ENCODE measurements around the gene CBS.
"Not testable (repeated sequence)": the region's sequence is repeated elsewhere in the genome, so short reads cannot be mapped to it uniquely, and the experiment has no call there.

DNA sequence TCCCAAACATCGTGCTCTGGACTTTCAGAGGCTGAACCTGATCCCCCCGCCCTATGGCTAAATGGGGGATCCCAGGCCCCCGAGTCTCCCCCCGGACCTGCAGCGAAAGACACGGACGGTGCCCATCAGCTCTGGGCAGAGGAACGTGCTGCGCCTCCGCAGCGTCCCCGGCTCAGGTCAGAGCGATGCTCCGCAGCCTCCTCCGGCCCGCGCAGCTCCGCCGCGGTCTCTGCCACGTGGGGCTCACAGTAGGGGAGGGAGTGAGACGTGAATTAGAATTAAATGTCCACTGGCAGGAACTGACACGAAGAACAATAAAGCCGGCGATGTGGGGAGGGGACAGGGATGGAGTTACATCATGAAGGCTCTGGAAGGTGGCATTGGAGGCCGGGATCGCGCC, 1.0 kb upstream of the CBS start:
- not testable (repeated sequence) for TF ChIP-seq POLR2AphosphoS5, GABPA (IDR thresholded peaks at IDR 0.05; ENCODE audit: low read depth)
- TF ChIP-seq, protein P1, sequence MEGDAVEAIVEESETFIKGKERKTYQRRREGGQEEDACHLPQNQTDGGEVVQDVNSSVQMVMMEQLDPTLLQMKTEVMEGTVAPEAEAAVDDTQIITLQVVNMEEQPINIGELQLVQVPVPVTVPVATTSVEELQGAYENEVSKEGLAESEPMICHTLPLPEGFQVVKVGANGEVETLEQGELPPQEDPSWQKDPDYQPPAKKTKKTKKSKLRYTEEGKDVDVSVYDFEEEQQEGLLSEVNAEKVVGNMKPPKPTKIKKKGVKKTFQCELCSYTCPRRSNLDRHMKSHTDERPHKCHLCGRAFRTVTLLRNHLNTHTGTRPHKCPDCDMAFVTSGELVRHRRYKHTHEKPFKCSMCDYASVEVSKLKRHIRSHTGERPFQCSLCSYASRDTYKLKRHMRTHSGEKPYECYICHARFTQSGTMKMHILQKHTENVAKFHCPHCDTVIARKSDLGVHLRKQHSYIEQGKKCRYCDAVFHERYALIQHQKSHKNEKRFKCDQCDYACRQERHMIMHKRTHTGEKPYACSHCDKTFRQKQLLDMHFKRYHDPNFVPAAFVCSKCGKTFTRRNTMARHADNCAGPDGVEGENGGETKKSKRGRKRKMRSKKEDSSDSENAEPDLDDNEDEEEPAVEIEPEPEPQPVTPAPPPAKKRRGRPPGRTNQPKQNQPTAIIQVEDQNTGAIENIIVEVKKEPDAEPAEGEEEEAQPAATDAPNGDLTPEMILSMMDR (IDR thresholded peaks at IDR 0.05; ENCODE audit: insufficient read depth, low read length), result not testable (repeated sequence)
- TF ChIP-seq, protein P2, sequence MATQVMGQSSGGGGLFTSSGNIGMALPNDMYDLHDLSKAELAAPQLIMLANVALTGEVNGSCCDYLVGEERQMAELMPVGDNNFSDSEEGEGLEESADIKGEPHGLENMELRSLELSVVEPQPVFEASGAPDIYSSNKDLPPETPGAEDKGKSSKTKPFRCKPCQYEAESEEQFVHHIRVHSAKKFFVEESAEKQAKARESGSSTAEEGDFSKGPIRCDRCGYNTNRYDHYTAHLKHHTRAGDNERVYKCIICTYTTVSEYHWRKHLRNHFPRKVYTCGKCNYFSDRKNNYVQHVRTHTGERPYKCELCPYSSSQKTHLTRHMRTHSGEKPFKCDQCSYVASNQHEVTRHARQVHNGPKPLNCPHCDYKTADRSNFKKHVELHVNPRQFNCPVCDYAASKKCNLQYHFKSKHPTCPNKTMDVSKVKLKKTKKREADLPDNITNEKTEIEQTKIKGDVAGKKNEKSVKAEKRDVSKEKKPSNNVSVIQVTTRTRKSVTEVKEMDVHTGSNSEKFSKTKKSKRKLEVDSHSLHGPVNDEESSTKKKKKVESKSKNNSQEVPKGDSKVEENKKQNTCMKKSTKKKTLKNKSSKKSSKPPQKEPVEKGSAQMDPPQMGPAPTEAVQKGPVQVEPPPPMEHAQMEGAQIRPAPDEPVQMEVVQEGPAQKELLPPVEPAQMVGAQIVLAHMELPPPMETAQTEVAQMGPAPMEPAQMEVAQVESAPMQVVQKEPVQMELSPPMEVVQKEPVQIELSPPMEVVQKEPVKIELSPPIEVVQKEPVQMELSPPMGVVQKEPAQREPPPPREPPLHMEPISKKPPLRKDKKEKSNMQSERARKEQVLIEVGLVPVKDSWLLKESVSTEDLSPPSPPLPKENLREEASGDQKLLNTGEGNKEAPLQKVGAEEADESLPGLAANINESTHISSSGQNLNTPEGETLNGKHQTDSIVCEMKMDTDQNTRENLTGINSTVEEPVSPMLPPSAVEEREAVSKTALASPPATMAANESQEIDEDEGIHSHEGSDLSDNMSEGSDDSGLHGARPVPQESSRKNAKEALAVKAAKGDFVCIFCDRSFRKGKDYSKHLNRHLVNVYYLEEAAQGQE (IDR thresholded peaks at IDR 0.05; ENCODE audit: insufficient replicate concordance, low read depth), result not testable (repeated sequence)
